Lung (tissue), 12 donors: ENCODE data around the gene KIAA0825. TPM values are rescaled to one million over a fixed set of nuclear protein-coding genes. Genes with fewer than 3 reads are reported as not detected.

ENCODE experiments used
- ATAC-seq: fragments of 200-7000 bp; cut with Tn5 transposase; one replicate; pipeline ENCODE4 v1.9.1; 2020; ENCODE audit warnings: moderate number of reproducible peaks; ENCODE audit not compliant: insufficient read depth, low FRiP score
- DNase-seq, 3 donors: peaks; one replicate each; pipeline ENCODE4 v3.0.0-alpha.2; 2013 to 2017
- H3K27ac ChIP-seq, 2 donors: one replicate each; pipeline ENCODE4 v1.5.1; 2013; ENCODE audit warnings: mild to moderate bottlenecking in 2 of 2, moderate library complexity in 2 of 2, control low read depth in 1 of 2, inconsistent platforms in 1 of 2, low read depth in 1 of 2, low read length in 1 of 2
- H3K27me3 ChIP-seq, 3 donors: one replicate each; pipeline ENCODE4 v1.5.1; 2013; ENCODE audit warnings: low read length in 2 of 3; ENCODE audit not compliant: control insufficient read depth in 3 of 3, insufficient read depth in 3 of 3
- H3K36me3 ChIP-seq, 4 donors: one replicate each; pipeline ENCODE4 v1.5.1; 2013; ENCODE audit warnings: low read length in 4 of 4, mild to moderate bottlenecking in 1 of 4, moderate library complexity in 1 of 4; ENCODE audit not compliant: control insufficient read depth in 4 of 4, insufficient read depth in 4 of 4
- H3K4me1 ChIP-seq, 5 donors: one replicate each; pipeline ENCODE4 v1.5.1; 2013; ENCODE audit warnings: low read length in 5 of 5, mild to moderate bottlenecking in 2 of 5, moderate library complexity in 1 of 5; ENCODE audit not compliant: control insufficient read depth in 5 of 5, insufficient read depth in 5 of 5
- H3K4me3 ChIP-seq: one replicate; pipeline ENCODE4 v1.5.1; 2013; ENCODE audit warnings: mild to moderate bottlenecking, control low read depth, moderate library complexity
- H3K9ac ChIP-seq, 2 donors: one replicate each; pipeline ENCODE4 v1.5.1; 2013; ENCODE audit warnings: low read length in 2 of 2, control low read depth in 1 of 2; ENCODE audit not compliant: insufficient read depth in 1 of 2
- H3K9me3 ChIP-seq, 4 donors: one replicate each; pipeline ENCODE4 v1.5.1; 2013; ENCODE audit warnings: low read length in 3 of 4, mild to moderate bottlenecking in 1 of 4, moderate library complexity in 1 of 4; ENCODE audit not compliant: control insufficient read depth in 4 of 4, insufficient read depth in 3 of 4
- CTCF ChIP-seq: IDR thresholded peaks from 2 replicates; pipeline ENCODE4 v1.5.1; 2012; ENCODE audit warnings: mild to moderate bottlenecking; ENCODE audit errors: control extremely low read depth, extremely low read depth
- WGBS, 2 donors: extraction: QIAGEN DNeasy Blood & Tissue Kit; methylation state at CpG; one replicate each; pipeline ENCODE4 v1.1.7; 2013; 5-methylcytosine and 5-hydroxymethylcytosine counted together
- polyA plus RNA-seq, 2 donors: library from polyadenylated mRNA; stranded (reverse); fragments of 200-250 nt; gene quantifications; one replicate each; pipeline ENCODE4 v1.2.1, GENCODE V29; 2013
- total RNA-seq, 2 donors: library from RNA; depleted of rRNA in 1 of 2; stranded (reverse); fragments of >200 nt in 1 of 2; gene quantifications; one replicate each; pipeline ENCODE4 v1.2.1, GENCODE V29; 2014 to 2021
- donor health status: control.
- donor health status: control.
- donor health status: Bipolar disorder and iron deficiency.
- donor health status: healthy.
- donor health status: DM: yes; HTN: yes; CAD: no.

The KIAA0825 gene
- total and polyA plus RNA-seq, 4 donors = 0.79 to 20.2 (median 3.6) TPM

GRCh38 chr5:94313188-94313587 is 305.2 kb downstream of the KIAA0825 start:
- Histone ChIP-seq H3K9me3 (no peaks in the 10 kb centered on the region), H3K9ac (no peak overlapping the region), H3K27me3 (no peaks in the 10 kb centered on the region), H3K27ac (no peak overlapping the region), H3K36me3 (no peaks in the 10 kb centered on the region), H3K4me3 (no peak overlapping the region), H3K4me1 (peaks cover 0 to 49% (median 0%) of the 10 kb centered on the region in 5 donors)
- WGBS, 2 donors = 93 to 98% methylated on average over 3 of the region's 3 CpGs
- TF ChIP-seq CTCF = no peak
- ATAC-seq = no peak
- DNase-seq = no peak

GRCh38 chr5:94312298-94312697 is 306.1 kb downstream of the KIAA0825 start:
- ATAC-seq (no peak), DNase-seq (no peak)
- no peak overlapping the region for H3K9ac ChIP-seq
- H3K27ac ChIP-seq = no peak overlapping the region
- H3K4me3 ChIP-seq = no peak overlapping the region
- 94 to 96% methylated on average over 5 of the region's 5 CpGs for WGBS, 2 donors
- H3K36me3 ChIP-seq = no peaks in the 10 kb centered on the region
- peaks cover 0 to 49% (median 0%) of the 10 kb centered on the region in 5 donors for H3K4me1 ChIP-seq
- no peak for TF ChIP-seq CTCF
- H3K27me3 ChIP-seq = no peaks in the 10 kb centered on the region
- no peaks in the 10 kb centered on the region for H3K9me3 ChIP-seq

GRCh38 chr5:94310833-94311232 is 307.6 kb downstream of the KIAA0825 start:
- Histone ChIP-seq H3K27ac (no peak overlapping the region), H3K4me1 (peaks cover 0 to 45% (median 0%) of the 10 kb centered on the region in 5 donors), H3K9me3 (no peaks in the 10 kb centered on the region), H3K27me3 (no peaks in the 10 kb centered on the region), H3K36me3 (no peaks in the 10 kb centered on the region), H3K9ac (no peak overlapping the region), H3K4me3 (no peak overlapping the region)
- ATAC-seq (no peak), DNase-seq (peak in 2 of 3 donors; percentile 46 to 59)
- WGBS, 2 donors = 92% methylated on average over 1 of the region's 1 CpG
- TF ChIP-seq CTCF = no peak

GRCh38 chr5:94309141-94309540 is 309.3 kb downstream of the KIAA0825 start:
- no peak overlapping the region for H3K27ac ChIP-seq
- TF ChIP-seq CTCF = no peak
- H3K27me3 ChIP-seq = no peaks in the 10 kb centered on the region
- no peak for ATAC-seq
- no peaks in the 10 kb centered on the region for H3K9me3 ChIP-seq
- H3K4me3 ChIP-seq = no peak overlapping the region
- no peaks in the 10 kb centered on the region for H3K36me3 ChIP-seq
- DNase-seq = peak; percentile 77 to 96 (median 95)
- 76 to 78% methylated on average over 1 of the region's 1 CpG for WGBS, 2 donors
- H3K4me1 ChIP-seq = peaks cover 0 to 39% (median 2%) of the 10 kb centered on the region in 5 donors
- H3K9ac ChIP-seq = no peak overlapping the region
